Embryonic facial prominence (tissue), 1 donor: ENCODE measurements around the gene KRT12.
"Not testable (repeated sequence)": the region's sequence is repeated elsewhere in the genome, so short reads cannot be mapped to it uniquely, and the experiment has no call there.

Experiments
- DNase-seq: peaks from one replicate; pipeline ENCODE4 v3.0.0-alpha.2; 2016; ENCODE audit errors: extremely low spot score

The KRT12 gene

DNA sequence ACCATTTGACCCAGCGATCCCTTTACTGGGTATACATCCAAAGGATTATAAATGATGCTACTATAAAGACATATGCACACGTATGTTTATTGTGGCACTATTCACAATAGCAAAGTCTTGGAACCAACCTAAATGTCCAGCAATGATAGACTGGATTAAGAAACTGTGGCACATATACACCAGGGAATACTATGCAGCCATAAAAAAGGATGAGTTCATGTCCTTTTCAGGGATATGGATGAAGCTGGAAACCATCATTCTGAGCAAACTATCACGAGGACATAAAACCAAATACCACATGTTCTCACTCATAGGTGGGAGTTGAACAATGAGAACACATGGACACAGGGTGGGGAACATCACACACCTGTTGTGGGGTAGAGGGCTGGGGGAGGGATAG lies 52.4 kb downstream of the KRT12 start:
- DNase-seq: not testable (repeated sequence)

DNA sequence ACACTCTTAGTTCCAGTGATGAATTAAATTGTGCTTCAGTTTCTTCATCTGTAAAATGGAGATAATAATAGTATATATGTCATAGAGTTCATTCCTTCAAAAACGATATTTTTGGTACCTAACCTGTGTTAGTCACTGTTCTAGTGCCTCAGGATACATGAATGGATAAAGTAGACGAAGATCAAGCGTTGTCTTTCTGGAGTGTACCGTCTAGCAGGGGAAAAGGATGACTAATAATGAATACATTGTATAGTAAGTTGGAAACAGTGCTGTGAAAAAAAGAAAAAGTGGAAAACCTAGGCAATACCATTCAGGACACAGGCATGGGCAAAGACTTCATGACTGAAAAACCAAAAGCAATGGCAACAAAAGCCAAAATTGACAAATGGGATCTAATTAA lies 53.2 kb downstream of the KRT12 start:
- no peak for DNase-seq

DNA sequence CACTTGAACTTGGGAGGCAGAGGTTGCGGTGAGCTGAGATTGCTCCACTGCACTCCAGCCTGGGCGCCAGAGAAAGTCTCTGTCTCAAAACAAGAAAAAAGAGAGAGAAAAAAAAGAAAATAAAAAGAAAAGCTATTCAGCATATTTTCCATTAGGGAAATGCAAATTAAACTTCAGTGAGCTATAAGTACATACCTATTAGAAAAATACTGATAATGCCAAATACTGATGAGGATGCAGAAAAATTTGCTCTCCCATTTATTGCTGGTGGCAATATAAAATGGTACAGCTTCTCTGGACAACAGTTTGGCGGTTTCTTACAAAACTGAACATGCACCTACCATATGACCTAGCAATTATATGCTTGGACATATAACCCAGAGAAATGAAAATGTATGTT lies 54.4 kb downstream of the KRT12 start:
- DNase-seq: no peak
